Kidney epithelial cell (primary cell): Measurements from ENCODE around the gene RACGAP1. TPM values are rescaled to one million over a fixed set of nuclear protein-coding genes. Genes with fewer than 3 reads are reported as not detected.

Experiments used
- DNase-seq: peaks from one replicate; pipeline ENCODE4 v3.0.0-alpha.2; 2010; ENCODE audit warnings: low read depth
- H3K27me3 ChIP-seq: 2 replicates; pipeline ENCODE4 v1.6.0; 2011; ENCODE audit warnings: low read length; ENCODE audit not compliant: control insufficient read depth, insufficient read depth
- H3K36me3 ChIP-seq: 2 replicates; pipeline ENCODE4 v1.5.1; 2011; ENCODE audit warnings: low read length; ENCODE audit not compliant: control insufficient read depth, insufficient read depth
- H3K4me3 ChIP-seq: 2 replicates; pipeline ENCODE4 v1.5.1; 2011; ENCODE audit warnings: low read depth, mild to moderate bottlenecking, control low read depth, low read length
- total RNA-seq: library from RNA; depleted of rRNA; stranded (reverse); fragments of >200 nt; gene quantifications from 2 replicates; pipeline ENCODE4 v1.2.3, GENCODE V29; 2015
- TF ChIP-seq, protein P1 (sequence below): IDR thresholded peaks from 2 replicates; pipeline ENCODE4 v1.5.1; 2011; ENCODE audit warnings: mild to moderate bottlenecking, moderate library complexity, low read length, control low read depth, inconsistent platforms; ENCODE audit not compliant: insufficient read depth, poor library complexity, severe bottlenecking

The RACGAP1 gene
- total RNA-seq, 1 donor from 2014 or later, result 12.1 TPM

DNA sequence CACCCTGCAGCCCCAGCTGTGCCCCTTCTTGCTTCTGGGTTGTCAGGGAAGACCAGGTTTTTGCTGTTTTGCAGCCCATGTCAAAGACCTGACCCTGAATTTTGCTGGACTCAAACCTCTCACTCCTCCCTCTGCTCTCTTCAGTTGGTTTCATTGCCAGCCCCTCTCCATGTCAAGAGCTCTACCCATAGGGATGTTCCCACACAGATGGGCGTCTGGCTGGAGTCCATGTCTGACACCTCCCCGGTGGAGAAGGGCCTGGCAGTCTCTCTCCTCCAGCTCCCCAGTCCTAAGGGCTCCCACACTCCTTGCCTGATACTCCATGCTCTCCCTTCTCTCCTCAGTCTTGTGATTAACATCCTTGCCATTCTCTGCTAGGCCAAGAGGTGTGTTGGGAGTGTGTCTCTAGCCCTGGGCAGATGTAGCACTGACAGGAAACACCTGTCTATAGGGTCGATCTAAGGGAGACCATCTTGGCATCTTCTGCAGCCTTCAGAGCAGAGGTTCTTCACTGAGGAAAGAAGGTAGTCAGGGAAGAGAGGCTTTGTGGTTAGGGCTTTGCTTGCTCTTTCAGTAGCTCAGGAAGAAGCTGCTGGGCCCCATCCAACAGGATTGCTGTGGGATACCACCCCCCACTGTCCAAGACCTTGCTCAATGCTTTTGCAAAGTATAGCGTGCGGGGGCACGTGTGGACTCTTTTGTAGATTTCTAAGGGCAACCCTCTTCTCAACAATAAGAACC, 36.8 kb upstream of the RACGAP1 start:
- Histone ChIP-seq H3K27me3 (peaks cover 2% of the 10 kb centered on the region), H3K36me3 (no peaks in the 10 kb centered on the region), H3K4me3 (no peak overlapping the region)
- TF ChIP-seq, protein P1, sequence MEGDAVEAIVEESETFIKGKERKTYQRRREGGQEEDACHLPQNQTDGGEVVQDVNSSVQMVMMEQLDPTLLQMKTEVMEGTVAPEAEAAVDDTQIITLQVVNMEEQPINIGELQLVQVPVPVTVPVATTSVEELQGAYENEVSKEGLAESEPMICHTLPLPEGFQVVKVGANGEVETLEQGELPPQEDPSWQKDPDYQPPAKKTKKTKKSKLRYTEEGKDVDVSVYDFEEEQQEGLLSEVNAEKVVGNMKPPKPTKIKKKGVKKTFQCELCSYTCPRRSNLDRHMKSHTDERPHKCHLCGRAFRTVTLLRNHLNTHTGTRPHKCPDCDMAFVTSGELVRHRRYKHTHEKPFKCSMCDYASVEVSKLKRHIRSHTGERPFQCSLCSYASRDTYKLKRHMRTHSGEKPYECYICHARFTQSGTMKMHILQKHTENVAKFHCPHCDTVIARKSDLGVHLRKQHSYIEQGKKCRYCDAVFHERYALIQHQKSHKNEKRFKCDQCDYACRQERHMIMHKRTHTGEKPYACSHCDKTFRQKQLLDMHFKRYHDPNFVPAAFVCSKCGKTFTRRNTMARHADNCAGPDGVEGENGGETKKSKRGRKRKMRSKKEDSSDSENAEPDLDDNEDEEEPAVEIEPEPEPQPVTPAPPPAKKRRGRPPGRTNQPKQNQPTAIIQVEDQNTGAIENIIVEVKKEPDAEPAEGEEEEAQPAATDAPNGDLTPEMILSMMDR, result no peak
- DNase-seq, result no peak

DNA sequence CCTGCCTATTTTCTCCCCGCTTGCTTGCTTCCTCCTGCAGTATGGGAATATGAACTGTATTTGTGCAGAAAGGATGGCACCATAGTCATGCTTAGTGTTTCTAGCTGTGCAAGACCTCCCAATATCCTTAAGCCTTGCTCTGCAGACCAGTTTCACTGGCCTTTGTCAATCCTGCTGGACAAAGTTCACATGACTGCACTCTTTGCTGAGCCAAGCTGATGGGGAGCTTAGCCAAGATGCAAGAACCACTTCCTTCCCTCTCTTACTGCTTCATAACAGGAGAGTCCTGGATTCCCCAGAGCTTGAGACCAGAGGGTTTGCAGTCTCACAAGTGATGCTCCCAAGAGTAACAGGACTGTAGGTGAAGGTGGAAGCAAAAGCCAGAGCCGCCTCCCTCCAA, 35.9 kb upstream of the RACGAP1 start:
- Histone ChIP-seq H3K36me3 (no peaks in the 10 kb centered on the region), H3K27me3 (peaks cover 11% of the 10 kb centered on the region), H3K4me3 (no peak overlapping the region)
- TF ChIP-seq, protein P1, result no peak
- no peak for DNase-seq

DNA sequence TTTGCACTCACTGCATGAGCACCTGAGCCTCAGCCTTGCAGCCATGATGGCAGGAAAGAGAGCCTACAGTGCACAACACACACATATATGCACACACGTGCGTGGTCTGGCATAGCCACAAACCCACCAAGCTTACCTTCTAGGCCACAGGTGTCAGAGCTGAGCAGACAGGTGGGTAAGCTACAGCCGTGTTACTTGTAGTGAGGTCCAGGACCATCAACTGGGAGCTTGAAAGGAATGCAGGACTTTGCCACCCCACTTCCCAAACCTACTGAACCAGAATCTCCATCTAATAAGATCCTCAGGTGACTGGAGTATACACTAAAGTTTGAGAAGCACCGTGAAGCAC, 34.8 kb upstream of the RACGAP1 start:
- Histone ChIP-seq H3K4me3 (no peak overlapping the region), H3K27me3 (peaks cover 12% of the 10 kb centered on the region), H3K36me3 (no peaks in the 10 kb centered on the region)
- TF ChIP-seq, protein P1, result no peak
- DNase-seq, result no peak

DNA sequence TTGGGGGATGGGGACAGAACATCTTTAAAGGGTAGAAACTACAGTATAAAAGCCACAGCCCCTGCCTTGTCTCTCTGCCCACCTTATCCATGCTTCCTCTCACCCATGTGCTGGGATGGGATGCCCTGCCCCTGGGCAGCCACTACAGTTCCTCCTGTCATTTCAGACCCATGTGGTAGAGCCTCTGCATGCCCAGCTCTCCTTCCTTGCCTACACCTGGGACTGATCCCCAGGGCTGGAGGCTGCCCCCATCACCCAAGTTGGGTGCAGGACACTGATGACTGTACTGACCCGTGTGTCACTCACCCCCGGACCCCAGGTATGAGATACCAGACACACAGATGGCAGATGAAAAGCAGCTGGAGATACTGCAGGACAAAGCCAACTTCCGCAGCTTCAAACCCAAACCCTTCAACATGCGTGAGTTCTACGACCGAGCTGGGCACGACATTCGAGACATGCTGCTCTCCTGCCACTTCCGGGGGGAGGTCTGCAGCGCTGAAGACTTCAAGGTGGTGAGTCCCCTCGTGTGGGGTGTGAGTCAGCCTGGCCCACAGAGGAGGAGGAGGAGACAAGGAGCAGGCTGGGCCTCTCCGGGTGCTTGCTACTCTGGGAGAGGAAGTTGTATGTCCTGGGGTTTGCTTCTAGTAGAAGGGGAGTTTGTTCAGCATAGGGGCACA, 34.3 kb upstream of the RACGAP1 start:
- peaks cover 12% of the 10 kb centered on the region for H3K27me3 ChIP-seq
- TF ChIP-seq, protein P1, result no peak
- DNase-seq, result no peak
- no peak overlapping the region for H3K4me3 ChIP-seq
- H3K36me3 ChIP-seq, result no peaks in the 10 kb centered on the region

DNA sequence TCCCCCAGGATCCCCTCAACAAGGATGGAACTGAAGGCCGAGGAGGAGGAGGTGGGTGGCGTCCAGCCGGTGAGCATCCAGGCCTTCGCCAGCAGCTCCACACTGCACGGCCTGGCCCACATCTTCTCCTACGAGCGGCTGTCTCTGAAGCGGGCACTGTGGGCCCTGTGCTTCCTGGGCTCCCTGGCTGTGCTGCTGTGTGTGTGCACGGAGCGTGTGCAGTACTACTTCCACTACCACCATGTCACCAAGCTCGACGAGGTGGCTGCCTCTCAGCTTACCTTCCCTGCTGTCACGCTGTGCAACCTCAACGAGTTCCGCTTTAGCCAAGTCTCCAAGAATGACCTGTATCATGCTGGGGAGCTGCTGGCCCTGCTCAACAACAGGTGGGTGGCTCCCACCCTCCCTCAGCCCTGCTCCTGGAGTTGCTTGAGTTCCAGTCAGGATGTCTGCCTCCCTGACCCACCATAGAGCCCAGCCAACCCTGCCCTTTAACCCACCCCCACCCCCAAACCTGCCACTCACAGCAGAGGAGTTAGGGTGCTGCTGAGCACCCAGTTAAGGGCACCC, 33.5 kb upstream of the RACGAP1 start:
- TF ChIP-seq, protein P1, result no peak
- H3K36me3 ChIP-seq, result no peaks in the 10 kb centered on the region
- DNase-seq, result no peak

More for the DNA sequence above, 33.5 kb upstream of the RACGAP1 start:
- peaks cover 12% of the 10 kb centered on the region for H3K27me3 ChIP-seq
- H3K4me3 ChIP-seq, result no peak overlapping the region
